GM23248 (cell line): ENCODE measurements around the gene PSD4. TPM values are rescaled to one million over a fixed set of nuclear protein-coding genes. Genes with fewer than 3 reads are reported as not detected.

Source experiments
- DNase-seq: peaks from one replicate; pipeline ENCODE4 v3.0.0-alpha.2; 2015
- H2AFZ ChIP-seq: fragments of 200-600 bp; sonication (generic); 2 replicates; pipeline ENCODE4 v1.6.1; 2016; ENCODE audit warnings: antibody characterized with exemption
- H3F3A ChIP-seq: fragments of 200-600 bp; sonication (generic); 2 replicates; pipeline ENCODE4 v1.6.1; 2016; ENCODE audit warnings: mild to moderate bottlenecking, antibody characterized with exemption, mixed run types; ENCODE audit not compliant: insufficient read depth
- H3K27ac ChIP-seq: fragments of 200-600 bp; sonication (generic); 2 replicates; pipeline ENCODE4 v1.5.1; 2016; ENCODE audit warnings: mild to moderate bottlenecking
- H3K27me3 ChIP-seq: fragments of 200-600 bp; sonication (generic); replicated peaks from 2 replicates; pipeline ENCODE4 v1.6.1; 2016; ENCODE audit warnings: mild to moderate bottlenecking; ENCODE audit not compliant: insufficient read depth
- H3K36me3 ChIP-seq: fragments of 200-600 bp; sonication (generic); 2 replicates; pipeline ENCODE4 v1.6.1; 2016; ENCODE audit warnings: low read depth, mild to moderate bottlenecking
- H3K4me1 ChIP-seq: fragments of 200-600 bp; sonication (generic); 2 replicates; pipeline ENCODE4 v1.6.1; 2016; ENCODE audit warnings: mild to moderate bottlenecking; ENCODE audit not compliant: insufficient read depth
- H3K4me2 ChIP-seq: fragments of 200-600 bp; sonication (generic); one replicate; pipeline ENCODE4 v1.6.1; 2016; ENCODE audit warnings: mild to moderate bottlenecking; ENCODE audit not compliant: unreplicated experiment
- H3K4me3 ChIP-seq: fragments of 200-600 bp; sonication (generic); 2 replicates; pipeline ENCODE4 v1.5.1; 2016; ENCODE audit warnings: mild to moderate bottlenecking
- H3K79me2 ChIP-seq: fragments of 200-600 bp; sonication (generic); 2 replicates; pipeline ENCODE4 v1.6.1; 2016; ENCODE audit warnings: mild to moderate bottlenecking; ENCODE audit not compliant: insufficient read depth
- H3K9ac ChIP-seq: fragments of 200-600 bp; sonication (generic); 2 replicates; pipeline ENCODE4 v1.6.1; 2016; ENCODE audit warnings: mild to moderate bottlenecking
- H3K9me2 ChIP-seq: fragments of 200-600 bp; sonication (generic); 2 replicates; pipeline ENCODE4 v1.6.1; 2016; ENCODE audit warnings: mixed run types, mild to moderate bottlenecking, moderate library complexity; ENCODE audit not compliant: insufficient read depth
- H3K9me3 ChIP-seq: fragments of 200-600 bp; sonication (generic); one replicate; pipeline ENCODE4 v1.6.1; 2017; ENCODE audit warnings: low read depth
- H4K20me1 ChIP-seq: fragments of 200-600 bp; sonication (generic); 2 replicates; pipeline ENCODE4 v1.6.0; 2016; ENCODE audit not compliant: insufficient read depth
- EZH2 ChIP-seq: fragments of 200-600 bp; sonication (generic); IDR thresholded peaks from 2 replicates; pipeline ENCODE4 v1.6.1; 2018; ENCODE audit warnings: antibody characterized with exemption, mild to moderate bottlenecking; ENCODE audit not compliant: insufficient read depth, poor library complexity, severe bottlenecking
- EZH2phosphoT487 ChIP-seq: fragments of 200-600 bp; sonication (generic); IDR thresholded peaks from 2 replicates; pipeline ENCODE4 v1.6.1; 2018; ENCODE audit warnings: antibody characterized with exemption, moderate library complexity, mild to moderate bottlenecking, low read depth; ENCODE audit not compliant: insufficient read depth
- WGBS, 2 experiments: methylation state at CpG; one replicate each; pipeline ENCODE4 v1.1.6; 2015 to 2017; ENCODE audit warnings: low lambda C conversion rate in 2 of 2, low coverage in 1 of 2; ENCODE audit errors: missing lambda C conversion rate in 2 of 2; 5-methylcytosine and 5-hydroxymethylcytosine counted together
- in situ Hi-C: fragments of 300-500 bp; cut with MboI; formaldehyde crosslinking; loops from 2 replicates; pipeline ENCODE4 v1.15.0; 2020
- polyA plus RNA-seq: library from polyadenylated mRNA; unstranded; fragments of >200 nt; fragmentation: Nextera tagmentation; extraction: Ambion mirVana; gene quantifications from 2 replicates; pipeline ENCODE4 v1.2.1, GENCODE V29; 2016
- total RNA-seq: library from RNA; depleted of rRNA; stranded (reverse); fragments of >200 nt; shearing (Covaris generic); gene quantifications from 2 replicates; pipeline ENCODE4 v1.2.3, GENCODE V29; 2014

The PSD4 gene
- total and polyA plus RNA-seq, 2 experiments from 2014 or later: 1.1 to 6.1 TPM

GRCh38 chr2:113178069-113178746 lies 4.4 kb downstream of the PSD4 start:
- no peak overlapping the region for H2AFZ ChIP-seq
- no peaks in the 10 kb centered on the region for H3K9me2 ChIP-seq
- H3K4me2 ChIP-seq: no peak overlapping the region
- no peaks in the 10 kb centered on the region for H4K20me1 ChIP-seq
- in situ Hi-C loops: no loop called here
- no peaks in the 10 kb centered on the region for H3K36me3 ChIP-seq
- no peak overlapping the region for H3K9ac ChIP-seq
- H3K27ac ChIP-seq: no peak overlapping the region
- H3K4me1 ChIP-seq: no peaks in the 10 kb centered on the region
- no peak overlapping the region for H3K4me3 ChIP-seq
- no peaks in the 10 kb centered on the region for H3K9me3 ChIP-seq
- WGBS, 2 experiments: 93 to 96% methylated on average over 10 to 11 of the region's 11 CpGs
- H3F3A ChIP-seq: no peaks in the 10 kb centered on the region
- TF ChIP-seq EZH2phosphoT487: no peak
- TF ChIP-seq EZH2: no peak
- no peaks in the 10 kb centered on the region for H3K79me2 ChIP-seq
- no peak for DNase-seq
- no peaks in the 10 kb centered on the region for H3K27me3 ChIP-seq

GRCh38 chr2:113178891-113179290 lies 5.1 kb downstream of the PSD4 start:
- Histone ChIP-seq H3K4me3 (no peak overlapping the region), H4K20me1 (no peaks in the 10 kb centered on the region), H3K36me3 (no peaks in the 10 kb centered on the region), H3K4me1 (no peaks in the 10 kb centered on the region), H3K79me2 (no peaks in the 10 kb centered on the region), H3K27ac (no peak overlapping the region), H3K9me3 (no peaks in the 10 kb centered on the region), H3F3A (no peaks in the 10 kb centered on the region), H3K27me3 (no peaks in the 10 kb centered on the region), H2AFZ (no peak overlapping the region), H3K4me2 (no peak overlapping the region), H3K9ac (no peak overlapping the region), H3K9me2 (no peaks in the 10 kb centered on the region)
- WGBS, 2 experiments: 82 to 83% methylated on average over 4 of the region's 4 CpGs
- TF ChIP-seq EZH2: no peak
- no peak for TF ChIP-seq EZH2phosphoT487
- DNase-seq: no peak
- in situ Hi-C loops: no loop called here

GRCh38 chr2:113179446-113180045 lies 5.8 kb downstream of the PSD4 start:
- Histone ChIP-seq H2AFZ (no peak overlapping the region), H3K4me1 (no peaks in the 10 kb centered on the region), H4K20me1 (no peaks in the 10 kb centered on the region), H3K27ac (no peak overlapping the region), H3K9me2 (no peaks in the 10 kb centered on the region), H3K36me3 (no peaks in the 10 kb centered on the region), H3F3A (no peaks in the 10 kb centered on the region), H3K27me3 (no peaks in the 10 kb centered on the region), H3K9ac (no peak overlapping the region), H3K4me2 (no peak overlapping the region), H3K4me3 (no peak overlapping the region), H3K79me2 (no peaks in the 10 kb centered on the region), H3K9me3 (no peaks in the 10 kb centered on the region)
- in situ Hi-C loops: no loop called here
- DNase-seq: no peak
- TF ChIP-seq EZH2phosphoT487 (no peak), EZH2 (no peak)
- WGBS, 2 experiments: 96 to 98% methylated on average over 8 of the region's 8 CpGs

GRCh38 chr2:113180131-113180946 lies 6.6 kb downstream of the PSD4 start:
- no peak overlapping the region for H2AFZ ChIP-seq
- H3K4me2 ChIP-seq: no peak overlapping the region
- TF ChIP-seq EZH2phosphoT487 (no peak), EZH2 (no peak)
- H3K9ac ChIP-seq: no peak overlapping the region
- 79 to 84% methylated on average over 16 to 17 of the region's 17 CpGs for WGBS, 2 experiments
- no peaks in the 10 kb centered on the region for H3K4me1 ChIP-seq
- H3K4me3 ChIP-seq: no peak overlapping the region
- H3K27me3 ChIP-seq: no peaks in the 10 kb centered on the region
- no peaks in the 10 kb centered on the region for H3K9me3 ChIP-seq
- no peaks in the 10 kb centered on the region for H3K36me3 ChIP-seq
- no peak for DNase-seq
- H4K20me1 ChIP-seq: no peaks in the 10 kb centered on the region
- H3K9me2 ChIP-seq: no peaks in the 10 kb centered on the region
- in situ Hi-C loops: no loop called here
- H3K79me2 ChIP-seq: no peaks in the 10 kb centered on the region
- no peaks in the 10 kb centered on the region for H3F3A ChIP-seq
- no peak overlapping the region for H3K27ac ChIP-seq
